ENCODE results near the gene LAMA3. TPM values are rescaled to one million over a fixed set of nuclear protein-coding genes. Genes with fewer than 3 reads are reported as not detected.
"Not testable (repeated sequence)": the region's sequence is repeated elsewhere in the genome, so short reads cannot be mapped to it uniquely, and the experiment has no call there.

Gene LAMA3
- total RNA-seq, 1 donor from 2014 or later, result not detected

DNA sequence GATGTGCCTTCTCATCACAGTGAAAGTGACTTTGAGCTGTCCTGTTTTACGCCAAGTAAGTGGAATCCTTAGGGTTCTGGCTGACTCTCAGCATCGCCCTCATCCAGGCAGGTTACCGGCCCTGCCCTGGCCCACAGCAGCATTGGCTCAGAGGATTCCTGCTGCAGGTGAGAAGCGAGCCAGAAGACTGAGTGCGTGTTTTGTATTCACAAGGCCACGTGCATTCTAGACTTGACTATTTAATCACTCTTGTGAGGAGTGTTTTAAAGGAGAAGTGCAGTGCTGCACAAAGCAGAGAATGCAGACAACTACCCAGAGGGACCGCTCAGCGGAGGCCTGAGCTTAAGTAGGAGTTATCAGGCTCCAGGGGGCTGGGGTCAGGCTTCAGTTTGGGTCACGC lies 48.3 kb downstream of the LAMA3 start:
- H3K4me3 Mint-ChIP-seq, result peak overlapping the region; percentile 4
- H3K9me3 Mint-ChIP-seq, result no peaks in the 10 kb centered on the region
- no peak for DNase-seq
- H3K36me3 Mint-ChIP-seq (ENCODE audit: low read depth), result no peaks in the 10 kb centered on the region
- peaks cover 58% of the 10 kb centered on the region for H3K27me3 Mint-ChIP-seq
- intact Hi-C loops (cut with micrococcal nuclease), result no loop called here
- H3K4me1 Mint-ChIP-seq, result peaks cover 9% of the 10 kb centered on the region
- no peak overlapping the region for H3K27ac Mint-ChIP-seq

DNA sequence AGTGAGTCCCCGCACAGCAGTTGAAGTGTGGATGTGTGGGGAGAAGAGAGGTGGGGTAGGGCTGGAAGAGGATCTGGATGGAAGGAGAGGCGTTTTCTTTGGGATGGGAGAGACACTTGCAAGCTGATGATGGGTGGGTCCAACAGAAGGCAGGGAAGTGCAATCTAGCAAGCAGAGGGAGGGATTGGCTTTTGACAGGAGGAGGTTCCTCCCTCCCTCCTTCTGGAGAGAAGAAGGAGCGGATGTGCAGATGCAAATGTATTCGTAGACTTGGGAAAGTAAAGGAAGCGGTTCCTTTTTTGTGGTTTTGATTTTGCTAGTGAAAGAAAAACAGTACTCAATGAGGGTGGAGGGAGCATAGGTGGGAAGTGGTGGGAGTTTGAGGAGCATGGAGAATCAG lies 48.9 kb downstream of the LAMA3 start:
- H3K36me3 Mint-ChIP-seq (ENCODE audit: low read depth), result no peaks in the 10 kb centered on the region
- H3K27ac Mint-ChIP-seq, result no peak overlapping the region
- H3K4me1 Mint-ChIP-seq, result peaks cover 9% of the 10 kb centered on the region
- intact Hi-C loops (cut with micrococcal nuclease), result no loop called here
- no peak for DNase-seq
- H3K4me3 Mint-ChIP-seq, result peak overlapping the region; percentile 4
- H3K27me3 Mint-ChIP-seq, result peaks cover 58% of the 10 kb centered on the region
- no peaks in the 10 kb centered on the region for H3K9me3 Mint-ChIP-seq

DNA sequence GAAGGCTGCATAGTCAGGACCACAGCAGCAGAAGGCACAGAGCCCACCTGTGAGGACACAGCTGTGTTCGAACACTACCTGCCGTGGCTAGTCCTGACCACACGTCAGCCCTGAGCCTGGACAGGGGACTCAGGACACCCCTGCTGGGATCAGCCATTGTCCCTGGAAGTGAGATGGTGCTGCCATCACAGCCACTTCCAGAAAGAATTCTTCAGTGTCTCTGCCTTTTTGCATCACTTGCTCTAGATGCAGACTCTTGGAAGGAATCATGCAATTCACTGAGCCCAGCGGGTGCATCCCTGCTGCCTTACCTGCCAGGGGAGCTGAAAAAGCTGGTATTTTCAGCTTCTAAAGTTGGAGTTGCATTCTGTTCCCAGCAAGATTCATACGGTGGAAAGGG lies 49.3 kb downstream of the LAMA3 start:
- Mint-ChIP-seq H3K27ac (no peak overlapping the region), H3K9me3 (no peaks in the 10 kb centered on the region), H3K4me1 (peaks cover 9% of the 10 kb centered on the region), H3K27me3 (peaks cover 60% of the 10 kb centered on the region), H3K4me3 (no peak overlapping the region), H3K36me3 (ENCODE audit: low read depth) (no peaks in the 10 kb centered on the region)
- intact Hi-C loops (cut with micrococcal nuclease), result no loop called here
- DNase-seq, result no peak

GRCh38 chr18:23740105-23740830 lies 51.0 kb downstream of the LAMA3 start:
- H3K27me3 Mint-ChIP-seq, result peaks cover 58% of the 10 kb centered on the region
- intact Hi-C loops (cut with micrococcal nuclease), result no loop called here
- H3K4me3 Mint-ChIP-seq, result no peak overlapping the region
- no peaks in the 10 kb centered on the region for H3K36me3 Mint-ChIP-seq (ENCODE audit: low read depth)
- DNase-seq, result no peak
- no peak overlapping the region for H3K27ac Mint-ChIP-seq
- peaks cover 9% of the 10 kb centered on the region for H3K4me1 Mint-ChIP-seq
- no peaks in the 10 kb centered on the region for H3K9me3 Mint-ChIP-seq

DNA sequence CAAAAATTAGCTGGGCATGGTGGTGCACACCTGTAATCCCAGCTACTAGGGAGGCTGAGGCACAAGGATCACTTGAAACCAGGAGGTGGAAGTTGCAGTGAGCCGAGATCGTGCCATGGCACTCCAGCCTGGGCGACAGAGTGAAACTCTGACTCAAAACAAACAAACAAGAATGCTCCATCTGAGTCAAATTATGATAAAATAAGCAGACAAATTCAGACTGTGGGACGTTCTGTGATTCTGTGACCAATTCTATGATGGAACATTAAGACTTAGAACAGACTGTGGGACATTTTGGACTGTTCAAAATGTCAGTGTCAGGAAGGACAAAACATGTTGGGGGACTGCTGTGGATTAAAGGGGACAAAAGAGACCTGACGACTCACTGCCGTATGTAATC lies 52.7 kb downstream of the LAMA3 start:
- DNase-seq; H3K4me1 Mint-ChIP-seq; H3K36me3 Mint-ChIP-seq (ENCODE audit: low read depth); intact Hi-C loops (cut with micrococcal nuclease); H3K9me3 Mint-ChIP-seq; H3K4me3 Mint-ChIP-seq; H3K27ac Mint-ChIP-seq: not testable (repeated sequence)
- peaks cover 59% of the 10 kb centered on the region for H3K27me3 Mint-ChIP-seq

- no peaks in the 10 kb centered on the region for H3K36me3 Mint-ChIP-seq (ENCODE audit: low read depth)
- DNase-seq, result no peak
- intact Hi-C loops (cut with micrococcal nuclease), result no loop called here
- H3K4me1 Mint-ChIP-seq, result no peaks in the 10 kb centered on the region
- H3K27ac Mint-ChIP-seq, result no peak overlapping the region
- no peak overlapping the region for H3K4me3 Mint-ChIP-seq
- H3K27me3 Mint-ChIP-seq, result peaks cover 46% of the 10 kb centered on the region
- H3K9me3 Mint-ChIP-seq, result no peaks in the 10 kb centered on the region
Observed at GRCh38 chr18:23743733-23744333, 54.6 kb downstream of the LAMA3 start.

GRCh38 chr18:23745366-23745765 lies 56.1 kb downstream of the LAMA3 start:
- no peaks in the 10 kb centered on the region for H3K36me3 Mint-ChIP-seq (ENCODE audit: low read depth)
- H3K27ac Mint-ChIP-seq, result no peak overlapping the region
- DNase-seq, result no peak
- H3K4me3 Mint-ChIP-seq, result no peak overlapping the region
- H3K9me3 Mint-ChIP-seq, result peaks cover 6% of the 10 kb centered on the region
- no peaks in the 10 kb centered on the region for H3K4me1 Mint-ChIP-seq
- H3K27me3 Mint-ChIP-seq, result peaks cover 45% of the 10 kb centered on the region
- intact Hi-C loops (cut with micrococcal nuclease), result no loop called here

- Mint-ChIP-seq H3K4me1 (no peaks in the 10 kb centered on the region), H3K27ac (no peak overlapping the region), H3K4me3 (no peak overlapping the region), H3K36me3 (ENCODE audit: low read depth) (no peaks in the 10 kb centered on the region), H3K9me3 (peaks cover 6% of the 10 kb centered on the region), H3K27me3 (peaks cover 48% of the 10 kb centered on the region)
- DNase-seq, result no peak
- intact Hi-C loops (cut with micrococcal nuclease), result no loop called here
Observed at GRCh38 chr18:23746851-23747250, 57.6 kb downstream of the LAMA3 start.

DNA sequence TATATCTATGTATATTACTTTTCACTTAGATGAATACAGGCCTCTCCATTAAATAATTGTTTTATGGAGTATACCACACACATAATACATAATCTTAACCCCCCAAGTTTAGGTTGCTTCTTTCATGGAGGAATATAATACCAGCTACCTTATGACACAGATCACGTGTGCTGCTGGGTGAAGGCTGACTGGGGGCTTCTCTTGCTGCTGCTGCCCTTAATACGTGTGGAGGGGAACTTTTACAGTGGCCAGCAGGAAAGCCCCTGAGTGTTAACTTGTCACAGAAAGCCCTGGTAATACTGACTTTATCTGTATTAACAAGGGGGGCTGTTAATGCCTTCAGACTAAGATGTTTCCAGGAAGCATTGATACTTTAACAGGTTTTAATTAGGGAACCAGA lies 63.1 kb downstream of the LAMA3 start:
- Mint-ChIP-seq H3K4me3 (no peak overlapping the region), H3K27ac (no peak overlapping the region), H3K9me3 (peaks cover 6% of the 10 kb centered on the region), H3K27me3 (peaks cover 24% of the 10 kb centered on the region), H3K4me1 (no peaks in the 10 kb centered on the region), H3K36me3 (ENCODE audit: low read depth) (no peaks in the 10 kb centered on the region)
- DNase-seq, result no peak
- intact Hi-C loops (cut with micrococcal nuclease), result no loop called here

DNA sequence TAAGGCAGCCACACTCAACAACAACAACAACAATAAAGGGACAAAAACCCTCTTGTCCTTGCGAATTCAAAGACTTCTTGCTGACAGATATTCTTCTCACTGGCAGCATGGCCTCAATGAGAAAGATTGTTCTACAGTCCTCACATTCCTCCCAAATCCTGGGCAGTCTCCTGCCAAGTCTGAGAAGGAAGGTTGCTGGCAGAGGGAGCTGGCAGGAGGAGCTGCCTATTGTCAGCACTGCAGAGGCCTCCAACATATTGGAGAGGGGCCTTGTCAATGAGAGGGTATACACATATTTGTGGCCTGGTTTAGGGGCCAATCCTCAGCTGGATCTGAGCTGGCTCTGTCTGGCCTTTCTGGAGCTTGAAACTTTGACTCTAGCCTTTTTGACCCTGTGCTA lies 63.5 kb downstream of the LAMA3 start:
- peaks cover 21% of the 10 kb centered on the region for H3K27me3 Mint-ChIP-seq
- H3K27ac Mint-ChIP-seq, result no peak overlapping the region
- intact Hi-C loops (cut with micrococcal nuclease), result no loop called here
- no peak overlapping the region for H3K4me3 Mint-ChIP-seq
- DNase-seq, result no peak
- no peaks in the 10 kb centered on the region for H3K36me3 Mint-ChIP-seq (ENCODE audit: low read depth)
- no peaks in the 10 kb centered on the region for H3K4me1 Mint-ChIP-seq
- peaks cover 6% of the 10 kb centered on the region for H3K9me3 Mint-ChIP-seq

DNA sequence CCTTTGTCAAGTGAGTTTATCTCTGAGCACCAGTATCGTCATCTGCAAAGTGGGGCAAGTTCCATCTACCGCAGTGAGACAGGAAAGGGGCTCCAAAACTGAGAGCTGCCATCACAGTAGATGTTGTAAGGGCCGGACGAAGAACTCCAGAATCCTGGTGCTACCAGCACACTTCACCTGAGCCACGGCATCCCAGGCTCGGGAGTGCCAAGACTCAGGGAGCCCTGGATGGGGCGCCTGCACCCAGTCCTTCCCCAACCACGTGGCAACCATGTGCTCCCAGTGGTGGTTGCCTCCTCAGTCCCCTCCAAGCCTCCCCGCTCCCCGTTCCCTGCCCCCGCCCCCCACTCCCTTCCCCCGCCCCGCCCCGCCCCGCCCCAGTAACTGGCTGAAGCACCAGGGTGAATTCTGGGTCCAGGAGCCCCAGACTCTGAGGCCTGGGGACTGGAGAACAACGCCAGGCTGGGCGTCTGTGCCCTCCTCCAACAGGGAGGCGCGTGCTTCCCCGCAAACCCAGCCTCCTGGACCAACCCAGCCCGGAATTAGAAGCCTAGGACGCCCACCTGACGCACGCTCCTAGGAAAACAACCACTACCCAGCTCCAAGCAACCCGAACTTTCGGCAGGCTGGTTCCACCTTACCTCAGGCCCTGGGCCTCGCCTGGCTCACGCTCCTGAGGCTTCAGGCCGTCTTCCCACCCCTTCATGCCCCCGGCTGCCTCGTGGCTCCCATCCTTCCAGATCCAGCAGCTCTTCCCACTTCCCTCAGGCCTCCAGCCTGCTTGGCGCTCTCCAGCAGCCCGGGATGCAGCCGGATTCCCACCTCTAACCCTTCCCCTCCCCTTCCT lies 67.6 kb downstream of the LAMA3 start:
- Mint-ChIP-seq H3K27ac (no peak overlapping the region), H3K4me3 (no peak overlapping the region), H3K36me3 (ENCODE audit: low read depth) (no peaks in the 10 kb centered on the region), H3K27me3 (peaks cover 12% of the 10 kb centered on the region), H3K9me3 (no peaks in the 10 kb centered on the region), H3K4me1 (no peaks in the 10 kb centered on the region)
- intact Hi-C loops (cut with micrococcal nuclease), result no loop called here
- DNase-seq, result no peak

- DNase-seq, result no peak
- Mint-ChIP-seq H3K4me3 (no peak overlapping the region), H3K9me3 (no peaks in the 10 kb centered on the region), H3K27ac (no peak overlapping the region), H3K4me1 (no peaks in the 10 kb centered on the region), H3K27me3 (peaks cover 11% of the 10 kb centered on the region), H3K36me3 (ENCODE audit: low read depth) (no peaks in the 10 kb centered on the region)
- intact Hi-C loops (cut with micrococcal nuclease), result no loop called here
Observed at GRCh38 chr18:23757437-23757733, 68.1 kb downstream of the LAMA3 start.

GRCh38 chr18:23758281-23758680 lies 69.0 kb downstream of the LAMA3 start:
- H3K27ac Mint-ChIP-seq, result no peak overlapping the region
- H3K4me3 Mint-ChIP-seq, result no peak overlapping the region
- intact Hi-C loops (cut with micrococcal nuclease), result no loop called here
- peaks cover 11% of the 10 kb centered on the region for H3K27me3 Mint-ChIP-seq
- no peaks in the 10 kb centered on the region for H3K36me3 Mint-ChIP-seq (ENCODE audit: low read depth)
- DNase-seq, result no peak
- H3K4me1 Mint-ChIP-seq, result no peaks in the 10 kb centered on the region
- H3K9me3 Mint-ChIP-seq, result no peaks in the 10 kb centered on the region

DNA sequence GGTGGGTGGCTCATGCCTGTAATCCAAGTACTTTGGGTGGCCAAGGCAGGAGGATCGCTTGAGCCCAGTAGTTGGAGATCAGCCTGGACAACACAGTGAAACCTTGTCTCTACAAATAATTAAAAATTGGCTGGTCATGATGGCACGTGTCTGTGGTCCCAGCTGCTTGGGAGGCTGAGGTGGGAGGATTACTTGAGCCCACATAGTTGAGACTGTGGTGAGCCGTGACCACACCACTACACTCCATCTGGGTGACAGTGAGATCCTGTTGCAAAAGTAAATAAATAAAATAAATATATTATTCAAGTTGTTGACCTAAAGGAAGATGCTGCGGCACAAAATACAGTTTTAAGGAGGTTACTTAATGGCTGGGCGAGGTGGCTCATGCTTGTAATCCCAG lies 72.7 kb downstream of the LAMA3 start:
- intact Hi-C loops (cut with micrococcal nuclease), result no loop called here
- DNase-seq, result no peak
- H3K9me3 Mint-ChIP-seq, result no peaks in the 10 kb centered on the region
- no peaks in the 10 kb centered on the region for H3K4me1 Mint-ChIP-seq
- H3K4me3 Mint-ChIP-seq, result no peak overlapping the region
- H3K36me3 Mint-ChIP-seq (ENCODE audit: low read depth), result no peaks in the 10 kb centered on the region
- no peak overlapping the region for H3K27ac Mint-ChIP-seq
- H3K27me3 Mint-ChIP-seq, result peaks cover 21% of the 10 kb centered on the region

All from activated CD4-positive, alpha-beta T cell treated with anti-CD3 and anti-CD28 coated beads, Interleukin-2, amount 10 ng/mL, durations not matched to agents 24 days and 14 days (primary cell).